HG02571 (cell line): Measurements from ENCODE around the gene SPECC1.
"Not testable (repeated sequence)": the region's sequence is repeated elsewhere in the genome, so short reads cannot be mapped to it uniquely, and the experiment has no call there.

Experiments used
- ATAC-seq: cut with Tn5 transposase; IDR thresholded peaks from one replicate; pipeline ENCODE4 v1.9.1; 2021; ENCODE audit warnings: mild to moderate bottlenecking, moderate library complexity; ENCODE audit not compliant: unreplicated experiment

SPECC1 gene, protein sequence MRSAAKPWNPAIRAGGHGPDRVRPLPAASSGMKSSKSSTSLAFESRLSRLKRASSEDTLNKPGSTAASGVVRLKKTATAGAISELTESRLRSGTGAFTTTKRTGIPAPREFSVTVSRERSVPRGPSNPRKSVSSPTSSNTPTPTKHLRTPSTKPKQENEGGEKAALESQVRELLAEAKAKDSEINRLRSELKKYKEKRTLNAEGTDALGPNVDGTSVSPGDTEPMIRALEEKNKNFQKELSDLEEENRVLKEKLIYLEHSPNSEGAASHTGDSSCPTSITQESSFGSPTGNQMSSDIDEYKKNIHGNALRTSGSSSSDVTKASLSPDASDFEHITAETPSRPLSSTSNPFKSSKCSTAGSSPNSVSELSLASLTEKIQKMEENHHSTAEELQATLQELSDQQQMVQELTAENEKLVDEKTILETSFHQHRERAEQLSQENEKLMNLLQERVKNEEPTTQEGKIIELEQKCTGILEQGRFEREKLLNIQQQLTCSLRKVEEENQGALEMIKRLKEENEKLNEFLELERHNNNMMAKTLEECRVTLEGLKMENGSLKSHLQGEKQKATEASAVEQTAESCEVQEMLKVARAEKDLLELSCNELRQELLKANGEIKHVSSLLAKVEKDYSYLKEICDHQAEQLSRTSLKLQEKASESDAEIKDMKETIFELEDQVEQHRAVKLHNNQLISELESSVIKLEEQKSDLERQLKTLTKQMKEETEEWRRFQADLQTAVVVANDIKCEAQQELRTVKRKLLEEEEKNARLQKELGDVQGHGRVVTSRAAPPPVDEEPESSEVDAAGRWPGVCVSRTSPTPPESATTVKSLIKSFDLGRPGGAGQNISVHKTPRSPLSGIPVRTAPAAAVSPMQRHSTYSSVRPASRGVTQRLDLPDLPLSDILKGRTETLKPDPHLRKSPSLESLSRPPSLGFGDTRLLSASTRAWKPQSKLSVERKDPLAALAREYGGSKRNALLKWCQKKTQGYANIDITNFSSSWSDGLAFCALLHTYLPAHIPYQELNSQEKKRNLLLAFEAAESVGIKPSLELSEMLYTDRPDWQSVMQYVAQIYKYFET

DNA sequence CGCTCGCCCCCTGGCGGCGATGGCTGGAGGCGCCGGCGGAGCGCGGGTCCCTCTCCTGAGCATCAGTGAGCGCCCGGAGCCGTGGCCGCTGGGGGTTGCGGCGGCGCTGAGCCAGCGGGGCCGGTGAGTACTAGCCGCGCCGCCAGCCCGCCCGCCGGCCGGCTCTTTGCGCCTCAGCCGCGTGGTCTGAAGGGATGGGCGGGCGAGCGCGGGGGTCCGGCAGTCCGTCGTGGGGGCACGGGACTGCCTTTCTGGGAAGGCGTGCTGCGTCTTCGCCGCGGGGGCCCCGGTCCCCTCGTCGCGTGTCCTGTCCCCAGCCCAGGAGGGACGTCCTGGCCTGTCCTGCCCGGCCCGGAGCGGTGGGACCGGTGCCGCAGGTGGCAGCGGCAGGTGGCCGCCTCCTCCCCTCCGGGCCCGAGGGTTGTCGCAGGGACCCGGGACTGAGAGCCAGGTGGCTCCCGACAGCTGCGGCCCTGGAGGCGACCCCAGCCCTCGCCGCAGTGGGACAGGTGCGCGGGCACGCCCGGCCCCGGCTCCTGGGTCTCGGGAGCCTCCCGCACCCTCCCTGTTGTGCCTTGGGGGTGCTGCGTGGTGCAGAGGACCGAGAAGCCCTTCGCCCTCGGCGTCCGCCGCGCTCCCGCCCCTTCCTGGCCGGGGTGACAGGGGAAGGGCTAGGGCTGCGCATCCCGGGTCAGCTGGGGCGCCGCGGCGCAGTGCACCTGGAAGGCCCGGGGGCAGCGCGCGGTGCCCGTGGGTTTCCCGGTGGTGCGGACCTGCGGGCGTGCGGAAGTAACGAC is at the start of gene SPECC1:
Gene SPECC1 (plus strand): TSS at position 58 of the 797 bp plus-strand sequence. CDS start 87,293 bp downstream, outside the sequence.
- ATAC-seq, result peak; percentile 92

- ATAC-seq, result not testable (repeated sequence)
These were observed 46.2 kb upstream of the SPECC1 start for GRCh38 chr17:19962954-19963353.

DNA sequence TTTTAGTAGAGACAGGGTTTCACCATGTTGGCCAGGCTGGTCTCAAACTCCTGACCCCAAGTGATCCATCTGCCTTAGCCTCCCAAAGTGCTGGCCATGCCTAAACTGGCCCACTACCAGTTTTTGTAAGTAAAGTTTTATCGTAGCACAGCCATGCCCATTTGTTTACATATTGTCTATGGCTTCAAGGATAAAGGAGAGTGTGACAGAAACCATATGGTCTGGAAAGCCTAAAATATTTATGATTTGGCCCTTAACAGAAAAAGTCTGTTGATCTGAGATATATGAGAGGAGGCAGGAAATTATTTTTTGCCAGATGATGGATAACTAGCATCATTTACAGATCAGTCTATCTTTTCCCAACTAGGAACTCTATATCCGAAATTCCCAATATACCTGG is 36.0 kb upstream of the SPECC1 start:
- ATAC-seq, result no peak

GRCh38 chr17:19975601-19976000 is 33.6 kb upstream of the SPECC1 start:
- ATAC-seq, result no peak

DNA sequence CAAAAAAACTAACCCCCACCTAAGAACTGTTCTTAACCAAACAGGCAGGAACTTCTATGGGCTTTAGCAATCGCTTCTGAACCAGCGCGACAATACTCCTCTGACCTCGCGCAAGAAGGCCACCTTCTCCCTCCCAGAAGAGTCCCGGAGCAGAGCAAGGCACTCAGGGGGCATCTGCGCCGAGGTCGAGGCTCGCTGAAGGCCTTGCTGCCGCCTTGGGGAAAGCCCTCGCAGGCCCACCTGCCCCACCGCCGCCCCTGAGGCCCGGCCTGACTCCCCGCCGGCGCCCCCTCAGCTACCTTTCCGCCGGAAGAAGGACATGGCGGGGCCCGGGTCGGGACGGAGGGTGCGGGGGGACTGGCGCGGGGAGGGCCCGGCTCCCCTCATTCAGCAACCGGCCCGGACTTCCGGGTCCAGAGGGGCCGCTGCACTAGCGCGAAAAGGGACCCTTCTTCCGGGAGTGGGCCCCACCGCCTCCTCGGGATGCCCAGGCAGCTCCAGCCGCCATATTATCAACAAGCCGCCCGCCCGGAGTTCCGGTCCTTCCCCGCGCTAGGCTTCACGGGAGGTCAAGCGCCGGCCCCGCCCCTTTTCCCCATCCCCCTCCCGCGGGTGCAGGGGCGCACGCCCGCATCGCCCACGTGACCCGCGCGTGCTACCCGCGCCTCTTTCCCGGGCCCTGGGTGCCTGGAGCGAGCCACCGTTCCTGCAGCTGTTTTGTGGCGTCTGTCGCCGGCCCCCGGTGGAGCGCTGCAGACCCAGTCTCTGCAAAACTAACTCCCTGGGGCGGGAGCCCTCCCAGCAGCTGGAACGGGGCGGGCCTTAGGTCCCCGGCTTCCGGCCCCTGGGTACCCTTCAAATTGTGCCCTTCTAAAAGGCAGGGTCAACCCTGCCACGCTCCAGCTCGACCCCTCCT is 31.6 kb upstream of the SPECC1 start, which contains the start of gene AKAP10:
Gene AKAP10 (minus strand): TSS at position 536 of the 916 bp plus-strand sequence. CDS start 149 bp downstream, at position 387.
- peak; percentile 80 for ATAC-seq

DNA sequence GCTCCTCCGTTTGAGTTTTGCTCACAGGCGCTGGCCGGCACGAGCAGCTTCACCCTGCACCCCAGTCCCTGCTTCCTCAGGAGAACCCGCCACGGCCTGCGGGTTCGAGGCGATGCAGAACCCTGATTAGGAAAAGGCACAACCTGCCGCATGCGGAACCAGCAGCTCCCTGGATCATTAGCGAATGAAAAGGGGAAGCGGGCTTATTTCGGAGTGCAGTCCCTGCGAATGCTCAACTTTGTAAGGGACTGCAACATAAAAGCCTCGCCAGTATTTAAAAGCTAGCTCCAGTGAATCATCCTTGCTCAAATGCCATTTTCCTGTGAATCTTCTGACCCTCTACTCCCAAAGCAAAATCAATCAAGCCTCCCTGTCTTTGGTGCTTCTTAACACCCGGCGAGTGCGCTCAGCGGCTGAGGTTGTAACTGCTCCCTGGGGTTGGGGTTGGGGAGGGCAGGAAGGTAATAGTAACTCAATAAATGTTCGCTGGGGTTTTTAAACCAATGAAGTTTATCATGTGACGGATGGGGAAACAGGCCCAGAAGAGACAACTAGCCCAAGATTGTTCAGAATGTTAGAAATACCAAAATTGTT is 30.9 kb upstream of the SPECC1 start:
- ATAC-seq, result peak; percentile 20

DNA sequence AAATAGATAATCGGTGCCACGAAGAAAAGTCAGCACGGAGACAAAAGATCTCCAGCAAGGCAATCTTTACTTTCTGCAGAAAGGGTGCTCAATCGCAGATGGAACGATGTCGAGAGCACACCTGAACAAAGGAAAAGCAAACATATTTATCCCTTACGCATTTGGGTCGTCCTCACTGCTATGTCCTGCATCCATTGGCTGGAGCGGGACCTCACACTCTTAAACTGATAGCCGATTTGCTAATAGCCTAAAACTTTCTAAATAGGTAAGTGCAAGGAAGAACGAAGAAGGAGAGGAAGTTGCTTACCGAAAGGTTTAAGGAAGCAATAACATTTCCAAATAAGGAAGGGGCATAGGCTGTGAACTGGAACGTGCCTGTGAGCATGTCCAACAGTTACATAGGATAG is 30.4 kb upstream of the SPECC1 start:
- no peak for ATAC-seq

GRCh38 chr17:19979917-19980770 is 29.0 kb upstream of the SPECC1 start:
- no peak for ATAC-seq

GRCh38 chr17:19986941-19987861 is 22.0 kb upstream of the SPECC1 start:
- no peak for ATAC-seq

- ATAC-seq, result no peak
These were observed 21.3 kb upstream of the SPECC1 start for GRCh38 chr17:19987897-19988296.

GRCh38 chr17:19991252-19991885 is 17.8 kb upstream of the SPECC1 start:
- ATAC-seq, result no peak

GRCh38 chr17:19992803-19993713 is 16.1 kb upstream of the SPECC1 start:
- ATAC-seq, result no peak

DNA sequence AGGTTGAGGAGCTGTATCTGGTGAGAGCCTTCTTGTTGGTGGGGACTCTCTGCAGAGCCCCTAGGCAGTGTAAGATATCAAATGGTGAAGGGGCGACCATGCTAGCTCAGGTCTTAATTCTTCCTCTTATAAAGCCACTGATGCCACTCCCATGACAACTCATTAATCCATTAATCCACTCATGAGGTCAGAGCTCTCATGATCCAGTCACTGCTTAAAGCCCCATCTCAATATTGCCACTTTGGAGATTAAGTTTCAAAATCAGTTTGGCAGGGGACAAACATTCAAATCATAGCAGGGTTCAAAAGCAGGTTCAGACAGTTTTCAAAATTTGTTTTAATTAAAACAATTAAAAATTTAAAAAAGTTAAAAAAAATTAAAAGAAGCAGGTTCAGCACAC is 13.1 kb upstream of the SPECC1 start:
- ATAC-seq, result no peak

- no peak for ATAC-seq
These were observed 12.7 kb upstream of the SPECC1 start for GRCh38 chr17:19996502-19996901.

DNA sequence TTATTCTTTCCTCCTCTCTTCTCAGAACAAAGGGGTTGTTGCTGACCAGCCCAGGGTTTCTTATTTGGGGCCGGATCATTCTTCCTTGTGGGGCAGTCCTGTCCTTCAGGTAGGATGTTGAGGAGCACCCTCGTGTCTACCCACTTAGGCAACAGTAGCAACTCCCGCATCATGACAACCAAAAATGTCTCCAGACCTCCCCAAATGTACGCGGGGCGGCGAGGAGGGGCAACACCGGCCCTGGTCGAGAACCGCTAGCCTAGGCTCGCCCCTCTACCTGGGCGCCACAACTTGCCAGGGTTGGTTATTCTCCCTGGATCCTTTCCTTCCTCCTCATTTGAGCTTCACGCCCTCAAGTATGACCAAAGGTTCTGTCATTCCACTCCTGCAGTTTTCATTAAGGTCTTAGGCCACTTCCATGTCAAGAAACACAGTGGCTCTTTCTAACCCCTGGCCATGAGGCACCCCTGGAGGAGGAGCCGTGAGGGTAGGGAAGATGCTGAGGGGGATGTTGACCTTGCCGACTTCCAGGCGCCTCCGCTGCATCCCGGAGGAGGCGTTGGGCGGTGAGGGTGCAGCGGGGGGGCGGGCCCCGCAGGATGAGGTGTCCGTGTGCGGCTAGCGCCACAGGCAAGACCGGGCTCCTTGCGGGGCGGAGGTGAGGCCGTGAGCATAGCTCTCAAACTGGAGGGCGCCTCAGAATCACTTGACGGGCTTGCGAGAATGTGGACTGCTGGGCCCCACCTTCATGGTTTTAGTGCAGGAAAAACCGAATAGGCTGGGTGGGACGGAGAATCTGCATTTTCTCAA is 712 bp upstream of the SPECC1 start:
- peak; percentile 27 for ATAC-seq
